Neutrophil (primary cell): ENCODE data around the gene AMBRA1.

Source experiments
- H3K27ac ChIP-seq: fragments of 200-600 bp; sonication (generic); 2 replicates; pipeline ENCODE4 v1.5.1; 2016; ENCODE audit warnings: mild to moderate bottlenecking, moderate library complexity
- H3K27me3 ChIP-seq: fragments of 200-600 bp; sonication (generic); 2 replicates; pipeline ENCODE4 v1.6.0; 2016; ENCODE audit warnings: mild to moderate bottlenecking
- H3K36me3 ChIP-seq: fragments of 200-600 bp; sonication (generic); 2 replicates; pipeline ENCODE4 v1.5.1; 2017
- H3K4me1 ChIP-seq, 2 experiments: fragments of 200-600 bp in 1 of 2; sonication (generic) in 1 of 2; 1 replicate in 1 of 2; 2 replicates in 1 of 2; pipeline versions ENCODE4 v1.5.1 to v1.6.1; 2013 to 2016; ENCODE audit warnings: low read depth in 1 of 2, low read length in 1 of 2, mild to moderate bottlenecking in 1 of 2, moderate library complexity in 1 of 2; ENCODE audit not compliant: control insufficient read depth in 1 of 2, insufficient read depth in 1 of 2
- H3K4me3 ChIP-seq, 2 experiments: fragments of 200-600 bp in 1 of 2; sonication (generic) in 1 of 2; 1 replicate in 1 of 2; 2 replicates in 1 of 2; pipeline ENCODE4 v1.5.1; 2013 to 2016; ENCODE audit warnings: low read depth in 1 of 2, low read length in 1 of 2, mild to moderate bottlenecking in 1 of 2, moderate library complexity in 1 of 2
- H3K9me3 ChIP-seq: fragments of 200-600 bp; sonication (generic); 2 replicates; pipeline ENCODE4 v1.5.1; 2016
- CTCF ChIP-seq: fragments of 200-600 bp; sonication (generic); IDR thresholded peaks from 2 replicates; pipeline ENCODE4 v1.5.1; 2016; ENCODE audit warnings: antibody characterized with exemption

Gene AMBRA1

GRCh38 chr11:46631676-46632075 is 37.9 kb upstream of the AMBRA1 start:
- Histone ChIP-seq H3K4me1 (no peaks in the 10 kb centered on the region), H3K27ac (no peak overlapping the region), H3K27me3 (no peaks in the 10 kb centered on the region), H3K4me3 (no peak overlapping the region), H3K9me3 (no peaks in the 10 kb centered on the region), H3K36me3 (peaks cover 51% of the 10 kb centered on the region)
- no peak for TF ChIP-seq CTCF

GRCh38 chr11:46630237-46630636 is 36.4 kb upstream of the AMBRA1 start:
- H3K36me3 ChIP-seq, result peaks cover 55% of the 10 kb centered on the region
- no peak for TF ChIP-seq CTCF

GRCh38 chr11:46628961-46629360 is 35.1 kb upstream of the AMBRA1 start:
- no peaks in the 10 kb centered on the region for H3K27me3 ChIP-seq
- H3K4me3 ChIP-seq, result no peak overlapping the region
- H3K9me3 ChIP-seq, result no peaks in the 10 kb centered on the region
- peaks cover 64% of the 10 kb centered on the region for H3K36me3 ChIP-seq
- H3K4me1 ChIP-seq, result no peaks in the 10 kb centered on the region
- H3K27ac ChIP-seq, result no peak overlapping the region
- no peak for TF ChIP-seq CTCF

More at GRCh38 chr11:46630237-46630636, 36.4 kb upstream of the AMBRA1 start:
- Histone ChIP-seq H3K4me3 (no peak overlapping the region), H3K27me3 (no peaks in the 10 kb centered on the region), H3K4me1 (no peaks in the 10 kb centered on the region), H3K27ac (no peak overlapping the region), H3K9me3 (no peaks in the 10 kb centered on the region)

GRCh38 chr11:46625406-46625805 is 31.6 kb upstream of the AMBRA1 start:
- H3K4me3 ChIP-seq, result no peak overlapping the region
- no peak for TF ChIP-seq CTCF
- H3K9me3 ChIP-seq, result no peaks in the 10 kb centered on the region
- H3K27me3 ChIP-seq, result no peaks in the 10 kb centered on the region
- no peak overlapping the region for H3K27ac ChIP-seq
- H3K36me3 ChIP-seq, result peaks cover 67% of the 10 kb centered on the region
- H3K4me1 ChIP-seq, result no peaks in the 10 kb centered on the region

GRCh38 chr11:46618837-46619236 is 25.0 kb upstream of the AMBRA1 start:
- peaks cover 29% of the 10 kb centered on the region for H3K36me3 ChIP-seq
- H3K27me3 ChIP-seq, result no peaks in the 10 kb centered on the region
- H3K4me1 ChIP-seq, result peaks cover 19 to 22% of the 10 kb centered on the region in 2 experiments
- no peak overlapping the region for H3K4me3 ChIP-seq
- no peak overlapping the region for H3K27ac ChIP-seq
- no peaks in the 10 kb centered on the region for H3K9me3 ChIP-seq
- TF ChIP-seq CTCF, result no peak

- H3K36me3 ChIP-seq, result peaks cover 23% of the 10 kb centered on the region
- H3K4me1 ChIP-seq, result peaks cover 19 to 22% of the 10 kb centered on the region in 2 experiments
- H3K9me3 ChIP-seq, result no peaks in the 10 kb centered on the region
- peak overlapping the region; percentile 98 for H3K27ac ChIP-seq
- peak overlapping the region; percentile 90 to 96 for H3K4me3 ChIP-seq
- no peak for TF ChIP-seq CTCF
- no peaks in the 10 kb centered on the region for H3K27me3 ChIP-seq
Measured at GRCh38 chr11:46617972-46618314, 24.1 kb upstream of the AMBRA1 start.
